HG03108 (cell line): ENCODE data around the gene USP36.
"Not testable (repeated sequence)": the region's sequence is repeated elsewhere in the genome, so short reads cannot be mapped to it uniquely, and the experiment has no call there.

Source experiments
- ATAC-seq: cut with Tn5 transposase; IDR thresholded peaks from one replicate; pipeline ENCODE4 v1.9.1; 2021; ENCODE audit warnings: moderate library complexity; ENCODE audit not compliant: unreplicated experiment

The USP36 gene

DNA sequence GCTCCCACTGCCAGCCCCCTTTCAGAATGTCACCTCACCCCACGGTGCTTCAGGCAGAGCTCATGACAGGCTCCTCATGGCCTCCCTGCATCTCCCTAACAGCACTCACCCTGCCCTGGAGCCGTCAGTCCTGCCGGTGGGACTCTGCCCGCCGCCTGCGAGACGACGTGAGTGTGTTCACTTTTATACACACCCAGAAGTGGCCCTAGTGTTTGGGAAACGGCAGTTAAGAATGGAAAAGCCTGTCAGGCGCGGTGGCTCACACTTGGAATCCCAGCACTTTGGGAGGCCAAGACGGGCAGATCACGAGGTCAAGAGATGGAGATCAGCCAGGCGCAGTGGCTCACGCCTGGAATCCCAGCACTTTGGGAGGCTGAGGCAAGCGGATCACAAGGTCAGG is 46.2 kb downstream of the USP36 start:
- no peak for ATAC-seq

DNA sequence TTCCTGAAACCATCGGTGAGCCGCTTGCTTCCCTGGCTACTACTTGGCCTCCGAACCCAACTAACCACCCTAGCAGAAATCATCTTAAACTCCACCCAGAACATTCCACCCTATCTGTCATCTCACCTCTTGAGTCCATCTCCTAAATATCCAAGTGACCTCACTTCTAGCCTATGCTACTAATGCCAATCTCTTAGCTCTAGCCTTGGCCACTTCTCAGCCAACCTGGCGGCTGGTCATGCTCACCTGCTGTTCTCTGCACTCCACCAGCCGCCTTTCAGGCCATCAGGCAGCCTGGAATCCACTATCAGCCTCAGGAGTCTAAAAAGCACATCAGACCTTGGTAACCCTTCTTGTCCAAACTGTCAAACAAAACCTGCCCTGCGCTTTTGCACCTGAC is 46.6 kb downstream of the USP36 start:
- no peak for ATAC-seq

DNA sequence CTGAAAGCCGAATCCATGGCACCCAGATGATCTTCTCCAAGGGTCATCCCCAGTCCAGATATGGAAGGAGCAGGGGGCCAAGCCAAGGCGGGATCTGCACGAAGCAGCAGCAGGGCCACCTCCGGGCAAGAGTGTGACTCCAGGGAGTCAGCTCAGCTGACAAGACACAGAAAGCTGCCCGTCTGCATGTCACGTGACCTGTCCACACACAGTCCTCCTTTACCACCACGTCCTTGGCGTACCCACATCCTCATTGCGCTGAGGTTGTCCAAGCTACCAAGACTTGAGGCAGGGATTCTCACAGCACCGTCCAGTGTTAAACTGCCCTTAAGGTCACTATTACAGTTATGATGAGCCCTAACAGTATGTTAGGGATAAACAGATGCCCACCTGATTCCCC is 47.2 kb downstream of the USP36 start:
- no peak for ATAC-seq

DNA sequence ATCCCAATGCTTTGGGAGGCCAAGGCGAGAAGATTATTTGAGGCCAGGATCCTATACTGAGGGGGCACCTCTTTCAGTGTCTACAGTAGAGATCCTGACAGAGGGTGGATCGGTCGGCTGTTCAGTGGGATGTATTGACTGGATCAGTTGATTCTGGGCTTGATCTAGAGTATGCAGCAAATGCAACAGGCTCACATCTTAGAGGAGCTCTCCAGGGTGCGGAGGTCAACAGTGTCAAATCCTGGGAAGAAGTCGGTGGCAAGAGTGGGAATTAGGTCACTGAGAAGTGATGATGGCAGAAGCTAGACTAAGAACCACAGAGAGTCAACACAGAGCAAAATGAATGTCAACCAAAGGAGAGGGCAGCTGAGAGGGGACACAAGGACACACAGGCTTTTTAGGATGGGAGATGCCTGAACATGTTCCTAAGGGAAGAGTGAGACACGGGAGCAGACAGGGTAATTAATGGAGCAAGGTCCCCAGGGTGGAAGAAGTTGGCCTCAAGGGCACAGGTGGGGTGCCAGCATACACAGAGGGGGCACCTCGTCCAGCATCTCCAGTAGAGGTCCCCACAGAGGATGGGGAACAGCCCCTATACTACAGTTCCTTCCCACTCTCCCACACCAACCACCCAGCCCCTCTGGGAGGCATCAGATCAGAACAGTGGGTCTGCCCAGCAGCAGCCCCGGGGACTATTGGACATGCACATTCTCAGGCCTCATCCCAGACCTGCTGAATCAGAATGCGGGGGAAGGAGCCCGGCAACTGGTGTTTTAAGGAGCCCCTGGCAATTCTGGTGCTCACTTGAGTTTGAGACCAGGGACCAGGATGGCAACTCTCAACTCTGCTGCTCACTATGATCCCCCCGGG is 48.5 kb downstream of the USP36 start:
- ATAC-seq: no peak

DNA sequence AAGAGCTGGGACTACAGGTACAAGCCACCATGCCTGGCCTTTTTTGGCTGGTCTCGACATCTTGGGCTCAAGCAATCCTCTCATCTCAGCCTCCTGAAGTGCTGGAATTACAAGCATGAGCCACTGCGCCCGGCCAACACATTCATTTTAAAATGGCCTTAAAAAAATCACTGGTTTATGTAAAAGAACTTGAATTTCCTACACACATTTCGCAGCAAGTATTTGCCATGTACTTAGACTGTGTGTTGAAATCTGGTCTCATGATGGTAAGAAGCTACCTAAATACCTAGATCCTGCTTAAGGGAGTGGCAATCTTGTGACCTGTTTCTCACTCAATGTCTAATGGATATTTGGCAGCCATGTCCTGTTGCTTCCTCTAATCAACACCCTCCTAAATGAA is 50.1 kb downstream of the USP36 start:
- ATAC-seq: no peak

DNA sequence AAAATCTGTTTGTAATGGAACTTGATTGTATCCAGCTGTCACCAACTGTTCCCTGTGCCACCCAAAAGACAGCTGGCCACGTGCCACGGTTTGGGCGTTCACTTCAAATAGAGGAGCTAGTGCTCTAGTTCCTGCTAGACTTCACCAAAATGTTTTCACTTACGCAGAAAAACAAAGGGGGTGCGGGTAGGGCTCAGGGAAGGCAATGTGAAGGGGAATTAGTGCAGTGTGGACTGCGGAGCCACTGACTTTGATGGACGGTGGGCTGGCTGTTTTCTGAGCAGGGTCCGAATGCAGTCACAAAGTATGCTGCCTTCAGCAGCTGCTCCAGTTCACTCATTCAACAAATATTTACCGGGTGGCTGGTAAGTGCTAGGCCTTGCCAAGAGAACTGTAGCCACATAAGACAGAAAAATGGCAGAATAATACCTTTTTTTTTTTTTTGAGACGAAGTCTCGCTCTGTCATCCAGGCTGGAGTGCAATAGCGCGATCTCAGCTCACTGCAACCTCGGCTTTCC is 50.9 kb downstream of the USP36 start:
- ATAC-seq: no peak

DNA sequence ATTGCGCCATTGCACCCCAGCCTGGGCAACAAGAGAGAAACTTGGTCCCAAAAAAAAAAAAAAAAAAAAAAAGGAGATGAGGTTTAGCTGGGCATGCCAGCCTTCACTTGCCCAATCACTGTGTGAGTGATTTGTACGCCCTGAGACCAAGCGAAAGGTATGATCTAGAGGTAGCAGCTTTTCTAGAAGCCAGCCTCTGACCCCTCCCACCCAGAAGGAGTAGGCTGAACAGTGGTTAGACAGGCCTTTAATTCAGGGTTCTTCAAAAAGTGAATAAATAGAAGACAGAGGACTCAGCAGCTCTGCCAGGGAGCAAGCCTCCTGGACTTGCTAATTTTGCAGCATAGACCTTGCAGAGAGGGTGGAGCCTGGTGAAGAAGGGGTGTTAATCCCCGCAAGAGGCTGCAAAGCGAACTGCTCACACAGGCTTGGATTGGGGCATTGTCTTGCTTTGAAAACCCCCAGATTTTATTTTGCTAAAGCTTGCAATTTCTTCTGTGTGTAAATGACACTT is 51.4 kb downstream of the USP36 start:
- no peak for ATAC-seq

DNA sequence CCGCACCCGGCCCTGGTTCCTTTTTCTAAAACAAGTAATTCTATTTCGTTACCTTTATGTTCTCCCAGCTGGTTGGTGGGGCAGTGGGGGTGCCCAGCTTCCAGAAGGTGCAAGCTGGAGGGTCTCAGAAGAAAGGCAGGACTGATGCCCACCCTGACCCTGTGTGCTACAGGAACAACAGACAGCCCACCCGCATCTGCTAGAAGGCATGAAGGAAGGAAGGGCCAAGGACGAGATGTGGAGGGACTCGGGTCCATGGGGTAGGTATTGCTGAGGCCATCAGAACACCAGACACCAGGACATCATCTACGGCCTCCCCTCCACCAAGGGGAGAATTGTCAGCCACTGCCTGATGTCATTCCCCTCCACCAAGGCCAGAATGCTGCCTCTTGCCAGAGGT is 52.2 kb downstream of the USP36 start:
- ATAC-seq: no peak

DNA sequence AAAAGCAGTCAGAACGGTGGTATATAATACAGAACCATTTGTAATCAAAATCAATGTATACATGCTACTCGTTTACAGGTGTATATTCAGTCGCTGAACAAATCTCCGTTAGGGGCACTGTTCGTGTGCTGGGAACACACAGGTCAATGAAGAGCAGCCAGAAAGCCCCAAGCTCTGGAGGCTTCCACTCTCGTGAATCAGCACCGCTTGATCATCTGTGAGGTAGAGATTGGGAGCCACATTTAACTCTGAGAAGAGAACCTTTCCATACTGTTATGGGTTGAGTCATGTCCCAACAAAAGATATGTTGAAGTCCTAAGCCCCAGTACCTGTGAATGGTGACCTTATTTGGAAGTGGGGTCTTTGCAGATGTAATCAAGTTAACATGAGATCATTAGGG is 53.2 kb downstream of the USP36 start:
- ATAC-seq: no peak

DNA sequence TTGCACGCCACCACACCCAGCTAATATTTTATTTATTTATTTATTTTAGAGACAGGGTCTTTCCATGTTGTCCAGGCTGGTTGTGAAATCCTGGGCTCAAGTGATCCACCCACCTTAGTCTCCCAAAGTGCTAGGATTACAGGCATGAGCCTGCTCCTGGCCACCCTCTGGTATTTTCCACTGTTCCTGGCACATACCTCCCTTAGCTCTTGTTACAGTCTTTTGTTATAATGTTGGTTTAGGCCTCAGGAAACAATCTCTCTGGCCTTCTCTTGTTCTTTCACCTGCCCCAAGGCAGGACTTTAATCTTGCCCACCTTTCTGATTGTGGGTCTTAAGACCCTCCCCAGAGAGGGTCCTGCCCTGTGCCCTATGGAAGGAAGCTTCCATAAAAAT is 55.0 kb downstream of the USP36 start:
- no peak for ATAC-seq

DNA sequence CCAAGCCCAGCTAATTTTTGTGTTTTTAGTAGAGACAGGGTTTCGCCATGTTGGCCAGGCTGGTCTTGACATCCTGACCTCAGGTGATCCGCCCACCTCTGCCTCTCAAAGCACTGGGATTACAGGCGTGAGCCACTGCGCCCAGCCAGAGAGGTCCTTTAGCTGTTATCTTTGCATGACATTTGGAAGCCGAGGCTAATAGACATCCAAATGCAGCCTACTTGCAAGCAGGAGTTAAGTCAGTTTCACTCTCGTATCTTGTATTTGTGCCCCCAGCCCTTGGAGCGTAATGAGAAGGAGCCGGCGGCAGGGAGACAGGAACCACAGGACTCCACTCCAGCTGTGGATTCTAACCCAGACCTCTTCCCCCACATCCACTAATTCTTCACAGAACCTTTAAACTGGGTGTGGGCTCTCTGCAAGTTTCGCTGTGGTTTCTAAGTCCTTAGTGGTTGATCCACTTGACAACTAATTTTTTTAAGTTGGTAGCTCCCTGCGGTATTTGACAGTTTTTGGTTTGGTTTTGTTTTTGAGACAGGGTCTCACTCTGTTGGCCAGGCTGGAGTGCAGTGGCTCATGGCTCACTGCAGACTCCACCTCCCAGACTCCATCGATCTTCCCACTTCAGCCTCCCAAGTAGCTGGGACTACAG is 55.5 kb downstream of the USP36 start:
- no peak for ATAC-seq

DNA sequence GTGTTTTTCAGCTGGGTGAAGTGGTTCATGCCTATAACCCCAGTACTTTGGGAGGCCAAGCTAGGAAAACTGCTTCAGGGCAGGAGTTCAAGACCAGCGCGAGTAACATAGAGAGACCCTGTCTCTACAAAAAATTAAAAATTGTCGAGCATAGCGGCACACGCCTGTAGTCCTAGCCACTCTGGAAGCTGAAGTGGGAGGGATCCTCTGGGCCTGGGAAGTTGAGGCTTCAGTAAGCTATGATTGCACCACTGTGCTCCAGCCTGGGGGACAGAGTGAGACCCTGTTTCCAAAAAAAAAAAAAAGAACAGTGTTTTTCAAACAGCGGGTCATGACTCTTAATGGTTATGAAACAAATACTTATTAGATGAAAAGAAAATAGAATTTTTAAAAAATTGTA is 56.3 kb downstream of the USP36 start:
- no peak for ATAC-seq

DNA sequence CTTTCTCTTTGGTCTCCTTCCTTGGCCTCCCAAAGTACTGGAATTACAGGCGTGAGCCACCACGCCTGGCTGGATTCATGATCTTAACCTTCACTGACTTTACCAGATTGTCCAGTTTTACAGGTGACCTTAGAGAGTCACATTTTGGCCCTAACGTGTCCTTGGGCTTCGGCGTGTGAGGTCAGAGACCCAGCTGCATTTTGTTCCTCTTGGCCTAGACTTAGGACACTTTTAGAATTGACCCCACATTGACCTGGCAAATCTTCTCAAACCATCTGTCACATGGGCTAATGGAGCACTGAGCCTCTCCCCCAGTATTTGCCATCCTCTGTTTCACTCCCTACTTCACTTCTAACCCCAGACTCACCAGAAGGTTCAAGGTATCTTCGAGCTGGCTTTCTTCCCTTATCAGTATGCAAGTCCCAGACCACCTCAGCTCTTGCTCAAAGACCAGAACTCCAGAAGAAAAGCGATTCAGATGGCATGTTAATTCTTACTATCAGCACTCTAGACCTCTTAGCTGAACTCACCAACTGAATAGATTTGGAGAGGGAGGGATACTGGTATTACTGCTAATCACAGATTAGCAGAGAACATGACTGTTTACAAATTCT is 56.8 kb downstream of the USP36 start:
- ATAC-seq: no peak

DNA sequence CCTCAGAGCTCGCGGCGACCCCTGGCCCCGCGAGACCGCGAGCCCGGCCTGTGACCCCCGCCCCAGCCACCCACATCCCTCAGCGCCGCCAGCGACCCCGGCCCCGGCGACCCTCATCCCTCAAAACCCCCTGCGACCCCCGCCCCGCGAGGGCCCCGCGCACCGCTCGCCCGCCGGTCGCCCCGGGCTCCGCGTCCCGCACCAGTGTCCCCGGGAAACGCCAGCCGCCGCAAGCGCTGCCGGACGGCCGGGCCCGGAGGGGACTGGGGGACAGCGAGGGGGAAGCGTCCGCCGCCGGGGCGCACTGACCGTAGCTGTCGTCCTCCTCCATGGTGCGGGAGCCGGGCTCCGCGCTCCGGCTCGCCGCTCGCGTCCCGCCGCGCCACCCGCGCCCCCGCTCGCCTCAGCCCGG is 58.7 kb downstream of the USP36 start, which contains the start of gene CYTH1:
CYTH1 (minus strand) TSS at position 381 of the 412 bp plus-strand sequence; CDS start at position 331, 50 bp downstream.
- peak; percentile 24 for ATAC-seq

DNA sequence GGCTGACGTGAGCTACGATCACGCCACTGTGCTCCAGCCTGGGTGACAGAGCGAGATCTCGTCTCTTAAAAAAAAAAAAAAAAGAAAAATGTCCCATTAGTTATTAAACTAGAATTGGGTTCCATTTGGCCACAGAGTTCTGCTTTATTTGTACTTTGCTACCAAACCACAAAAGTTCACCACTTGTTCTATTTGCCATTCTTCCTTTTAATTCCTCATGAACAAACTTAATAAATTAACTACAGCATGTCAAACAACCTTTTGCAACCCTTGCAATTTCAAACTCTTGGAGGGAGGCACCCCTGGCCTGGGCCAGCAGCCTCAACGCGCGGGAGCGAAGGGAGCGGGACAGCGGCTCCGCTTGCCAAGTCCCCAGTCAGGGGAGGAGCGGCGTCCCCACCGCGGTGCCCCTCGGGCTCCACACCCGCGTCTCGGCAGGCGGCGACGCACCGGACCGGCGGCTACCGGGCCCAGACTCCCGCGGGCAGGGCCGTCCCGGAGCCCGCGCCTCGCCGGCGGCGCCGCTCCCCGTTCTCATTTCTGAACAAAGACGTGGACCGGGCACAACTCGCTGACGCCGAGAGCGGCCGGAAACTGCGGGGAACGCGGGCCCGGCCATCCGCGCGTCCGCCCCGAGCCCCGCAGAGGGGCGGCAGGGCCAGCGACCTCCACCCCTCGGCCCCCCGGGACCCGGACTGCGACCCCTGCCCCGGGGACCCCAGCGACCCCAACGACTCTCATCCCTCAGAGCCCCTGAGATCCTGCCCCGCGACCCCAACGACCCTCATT is 59.3 kb downstream of the USP36 start:
- ATAC-seq: peak; percentile 8

DNA sequence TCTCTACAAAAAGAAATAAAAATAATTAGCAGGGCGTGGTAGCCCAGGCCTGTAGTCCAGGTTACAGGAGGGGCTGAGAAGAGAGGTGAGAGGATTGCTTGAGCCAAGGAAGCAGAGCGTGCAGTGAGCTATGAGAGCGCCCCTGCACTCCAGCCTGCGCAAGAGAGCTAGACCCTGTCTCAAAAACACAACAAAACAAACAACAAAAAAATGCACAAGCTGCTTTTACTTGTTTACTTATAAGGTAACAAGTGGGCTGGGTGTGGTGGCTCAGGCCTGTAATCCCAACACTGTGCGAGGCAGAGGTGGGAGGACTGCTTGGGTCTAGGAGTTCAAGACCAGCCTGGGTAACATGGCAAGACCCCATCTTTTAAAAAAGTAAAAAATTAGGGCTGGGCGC is 60.3 kb downstream of the USP36 start:
- ATAC-seq: no peak

DNA sequence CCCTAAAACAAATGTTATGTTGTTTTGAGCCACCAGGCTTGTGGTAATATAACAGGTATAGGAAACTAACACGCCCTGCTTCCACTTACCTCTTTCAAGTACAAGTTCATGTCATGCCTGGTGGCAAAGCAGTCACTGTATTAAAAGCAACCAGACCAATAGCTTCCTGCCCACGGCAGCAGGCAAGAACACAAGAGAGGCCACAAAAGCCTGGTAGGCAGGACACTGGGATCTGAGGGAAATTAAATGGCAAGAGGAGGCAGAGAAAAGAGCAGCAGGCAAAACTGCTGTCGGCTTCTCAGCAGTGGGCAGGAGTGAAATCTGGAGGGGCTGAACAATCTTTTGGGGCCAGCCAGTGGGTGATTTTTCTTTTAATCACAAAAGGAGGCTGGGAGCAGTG is 60.8 kb downstream of the USP36 start:
- ATAC-seq: no peak

DNA sequence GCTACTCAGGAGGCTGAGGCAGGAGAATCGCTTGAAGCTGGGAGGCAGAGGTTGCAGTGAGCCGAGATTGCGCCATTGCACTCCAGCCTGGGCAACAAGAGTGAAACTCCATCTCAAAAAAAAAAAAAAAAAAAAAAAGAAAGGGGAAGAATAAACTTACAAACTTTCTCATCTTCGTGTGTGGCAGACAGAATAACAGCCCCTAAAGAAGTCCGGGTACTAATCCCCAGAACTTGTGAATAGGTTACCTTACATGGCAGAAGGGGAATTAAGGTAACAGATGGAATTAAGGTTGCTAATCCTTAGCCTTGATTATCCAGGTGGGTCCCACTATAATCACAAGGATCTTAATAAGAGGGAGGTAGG is 61.3 kb downstream of the USP36 start:
- not testable (repeated sequence) for ATAC-seq

DNA sequence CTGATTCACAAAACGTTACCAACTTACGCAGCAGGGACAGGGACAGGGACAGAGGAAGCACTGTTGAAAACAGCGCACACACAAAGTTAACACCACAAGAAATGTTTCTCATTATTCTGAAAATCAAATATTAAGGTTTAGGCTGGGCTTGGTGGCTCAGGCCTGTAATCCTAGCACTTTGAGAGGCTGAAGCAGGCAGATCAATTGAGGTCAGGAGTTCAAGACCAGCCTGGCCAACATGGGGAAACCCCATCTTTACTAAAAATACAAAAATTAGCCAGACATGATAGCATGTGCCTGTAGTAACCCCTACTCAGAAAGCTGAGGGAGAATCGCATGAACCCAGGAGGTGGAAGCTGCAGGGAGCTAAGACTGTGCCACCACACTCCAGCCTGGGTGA is 62.7 kb downstream of the USP36 start:
- ATAC-seq: no peak

DNA sequence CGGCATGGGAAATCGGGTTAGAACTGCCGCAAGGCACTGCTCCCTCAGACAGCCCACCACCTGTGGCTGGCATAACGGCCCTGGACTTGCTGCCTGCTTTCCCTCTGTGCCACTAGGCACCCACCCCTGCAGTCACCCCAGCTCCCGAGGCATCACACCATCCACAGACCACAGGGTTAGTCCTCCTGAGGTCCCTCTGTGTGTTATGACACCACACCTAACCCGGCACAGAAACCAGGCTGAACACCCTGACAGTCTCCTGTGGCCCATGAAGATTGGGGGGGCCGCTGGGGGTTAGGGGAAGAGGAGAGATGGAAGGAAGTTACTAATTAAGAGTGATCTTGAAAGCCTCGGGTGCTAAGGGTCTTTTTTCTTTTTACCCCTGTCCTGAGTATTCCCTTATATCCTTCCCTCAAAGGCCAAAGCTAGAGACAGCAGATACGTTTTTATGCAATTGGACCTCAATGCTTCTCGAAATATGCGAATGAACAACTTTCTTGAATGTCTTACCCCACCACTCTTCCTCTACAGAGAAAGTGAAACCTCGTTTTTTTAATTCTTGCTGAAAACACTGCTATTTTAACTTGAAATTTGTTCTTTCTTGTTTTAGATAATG is 65.5 kb downstream of the USP36 start:
- peak; percentile 46 for ATAC-seq
